Fibroblast of upper back skin (primary cell): Measurements from ENCODE around the gene ANKRD55.
A peak's percentile ranks its signal among the peaks of the same experiment; 100 is the strongest.
"Not testable (repeated sequence)": the region's sequence is repeated elsewhere in the genome, so short reads cannot be mapped to it uniquely, and the experiment has no call there.

Experiments used
- DNase-seq: peaks from one replicate; pipeline ENCODE4 v3.0.0-alpha.2; 2013

The ANKRD55 gene

DNA sequence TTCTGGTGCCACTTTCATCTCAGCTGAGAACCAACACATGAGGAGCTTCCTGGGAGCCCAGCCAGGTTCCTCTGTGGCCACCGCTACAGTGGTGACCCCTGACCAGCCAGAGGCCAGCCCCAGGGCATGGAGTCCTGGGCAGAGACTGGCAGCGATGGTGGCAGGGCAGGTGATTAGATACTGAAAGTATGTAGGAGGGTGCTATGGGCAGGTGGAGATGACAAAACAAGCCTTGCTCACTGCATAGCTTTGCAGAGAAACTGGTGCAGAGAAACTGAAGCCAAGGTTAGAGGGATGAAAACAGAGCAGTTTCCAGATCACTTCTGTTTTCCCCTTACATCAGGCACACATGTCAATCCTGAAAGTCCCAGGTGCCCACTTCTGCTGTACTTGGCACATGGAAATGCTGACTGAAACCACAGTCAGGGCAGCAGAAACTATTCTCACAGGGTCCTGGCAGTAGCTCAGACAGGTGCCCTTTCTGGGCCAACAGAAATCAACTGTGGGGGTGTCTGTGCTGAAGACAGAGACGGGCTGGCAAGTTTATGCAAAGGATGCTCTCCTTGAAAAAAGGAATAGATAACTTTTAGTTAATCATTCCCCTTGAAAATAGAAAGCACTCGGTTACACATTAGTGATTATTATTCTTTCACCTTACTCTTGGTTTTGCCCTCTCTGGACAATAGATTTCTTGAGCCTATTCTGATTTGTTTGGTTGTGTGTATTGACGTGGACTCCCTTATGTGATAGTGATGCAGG is 90.3 kb downstream of the ANKRD55 start:
- DNase-seq = no peak

- no peak for DNase-seq
Measured at GRCh38 chr5:56142233-56142613, 90.9 kb downstream of the ANKRD55 start.

DNA sequence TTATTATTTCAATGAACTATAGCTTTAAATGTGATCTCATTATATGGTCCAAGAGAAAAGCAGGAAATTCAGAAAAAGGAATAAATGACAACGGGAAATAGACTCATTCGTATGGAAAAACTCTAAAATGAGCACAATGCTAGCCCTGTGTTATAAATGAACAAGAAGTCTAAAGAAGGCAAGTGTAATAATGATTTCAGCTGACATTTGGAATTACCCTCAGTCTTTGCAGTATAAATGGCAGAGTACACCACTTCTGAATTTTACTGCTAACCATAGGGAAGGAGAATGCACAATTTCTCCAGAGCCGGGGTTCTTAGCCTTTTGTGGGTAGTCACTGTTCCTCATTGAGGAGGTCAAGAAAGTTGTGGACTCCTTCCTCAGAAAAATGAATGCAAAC is 93.1 kb downstream of the ANKRD55 start:
- no peak for DNase-seq

- DNase-seq = no peak
Measured at GRCh38 chr5:56130664-56131063, 102.5 kb downstream of the ANKRD55 start.

- DNase-seq = no peak
Measured at GRCh38 chr5:56129288-56129687, 103.8 kb downstream of the ANKRD55 start.

DNA sequence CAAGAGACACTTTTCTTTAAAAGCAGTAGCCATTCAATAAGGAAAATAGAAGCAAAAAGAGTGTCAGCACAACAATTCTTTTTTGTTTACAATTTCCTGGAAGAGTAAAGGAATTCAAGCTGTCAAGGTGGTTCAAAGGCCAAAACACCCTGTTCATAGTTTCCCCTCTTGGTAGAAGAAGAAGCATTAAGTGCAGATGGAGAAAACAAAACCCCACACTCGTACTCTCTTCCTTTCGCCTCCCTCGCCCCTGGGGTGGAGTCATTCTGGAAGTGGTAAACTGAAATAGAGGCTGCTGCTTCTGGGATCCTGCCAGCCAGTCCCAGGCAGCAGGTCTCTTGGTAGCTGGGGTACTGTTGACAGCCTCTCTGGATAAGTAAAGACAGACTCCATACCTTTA is 105.0 kb downstream of the ANKRD55 start:
- DNase-seq = no peak

- DNase-seq = peak; percentile 47
Measured at GRCh38 chr5:56126487-56127179, 106.5 kb downstream of the ANKRD55 start.

DNA sequence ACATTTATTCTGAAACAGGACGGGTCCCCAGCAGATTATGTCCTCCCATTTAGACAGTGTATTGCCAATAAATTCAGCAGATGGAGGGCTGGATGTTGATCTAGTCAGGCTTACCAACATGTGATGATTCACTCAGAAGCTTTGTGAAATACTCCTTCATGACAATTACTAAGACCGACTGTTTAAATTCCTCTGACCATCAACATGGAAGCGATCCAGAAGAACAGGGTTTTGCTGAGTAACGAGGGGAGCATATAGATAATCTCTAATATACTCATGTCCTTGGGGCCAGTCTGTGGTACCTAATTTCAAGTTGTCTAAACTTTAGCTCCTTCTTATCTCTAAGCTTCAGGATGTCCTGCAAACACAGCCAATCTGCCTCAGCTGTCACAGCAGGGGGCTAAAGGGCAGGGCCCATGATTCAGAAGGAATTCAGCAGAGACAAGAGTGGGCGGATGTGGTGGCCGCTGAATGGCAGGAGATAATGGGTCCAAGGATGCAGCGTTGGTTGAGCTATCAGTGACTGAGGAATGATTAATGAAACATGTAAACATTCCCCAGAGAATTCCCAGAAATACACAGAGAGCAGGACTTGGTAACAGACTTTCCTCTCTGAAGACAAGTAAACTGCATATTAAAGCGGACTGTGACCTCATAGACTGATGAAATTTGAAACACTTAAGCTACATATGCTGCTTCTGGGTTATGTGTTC is 109.4 kb downstream of the ANKRD55 start:
- DNase-seq = peak; percentile 99

GRCh38 chr5:56122360-56122985 is 110.7 kb downstream of the ANKRD55 start:
- not testable (repeated sequence) for DNase-seq

DNA sequence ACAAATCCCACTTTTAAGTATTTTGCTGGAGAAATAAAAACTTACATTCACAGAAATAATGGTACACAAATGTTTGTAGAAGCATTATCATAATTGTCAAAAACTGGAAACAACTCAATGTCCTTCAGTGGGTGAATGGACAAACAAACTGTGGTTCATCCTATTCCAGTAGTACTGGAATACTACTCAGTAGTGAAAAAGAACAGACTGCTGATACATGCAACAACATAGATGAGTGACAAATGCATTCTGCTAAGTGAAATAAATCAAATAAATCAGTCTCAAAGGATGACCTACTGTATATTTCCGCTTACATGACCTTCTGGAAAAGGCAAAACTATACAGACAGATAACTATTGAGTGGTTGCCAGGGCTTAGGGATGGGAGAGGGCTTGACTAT is 114.1 kb downstream of the ANKRD55 start:
- DNase-seq = no peak

DNA sequence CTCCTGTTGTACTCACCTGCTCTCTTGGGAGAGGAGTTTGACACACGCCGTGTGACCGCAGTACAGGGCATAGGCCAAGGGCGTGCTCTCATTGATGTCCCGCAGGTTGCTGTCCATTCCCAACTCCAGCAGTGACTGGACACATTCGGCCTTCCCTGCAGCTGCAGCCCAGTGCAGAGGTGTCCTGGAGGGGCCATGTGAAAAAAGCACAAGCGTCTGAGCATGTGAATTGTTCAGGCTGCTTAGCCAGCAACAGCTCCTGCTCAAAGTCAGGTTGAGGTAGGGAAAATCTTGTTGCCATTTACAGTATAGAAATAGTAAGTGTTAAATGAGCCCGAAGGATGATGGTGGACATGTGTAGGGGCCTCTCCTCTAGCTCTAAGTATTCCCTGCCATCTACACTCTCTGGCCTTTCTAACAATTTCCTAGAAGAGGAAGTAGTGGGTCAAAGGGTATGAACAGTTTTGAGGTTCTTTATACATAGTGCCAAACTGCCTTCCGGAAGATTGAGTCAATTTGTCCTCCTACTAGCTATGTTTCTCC is 116.5 kb downstream of the ANKRD55 start:
- no peak for DNase-seq

DNA sequence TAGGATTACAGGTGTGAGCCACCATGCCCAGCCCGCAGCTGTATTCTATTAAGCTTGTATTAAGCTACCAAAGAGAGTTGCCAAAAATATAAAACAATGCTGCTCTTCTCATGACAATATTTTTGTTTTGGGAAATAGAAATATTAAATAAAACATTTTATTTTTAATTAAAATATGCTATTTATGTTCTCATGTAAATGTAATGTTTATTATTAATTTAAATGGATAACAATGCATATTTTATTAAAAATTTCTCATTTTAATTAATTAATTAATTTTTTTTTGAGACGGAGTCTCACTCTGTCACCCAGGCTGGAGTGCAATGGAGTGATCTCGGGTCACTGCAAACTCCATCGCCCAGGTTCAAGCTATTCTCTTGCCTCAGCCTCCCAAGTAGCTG is 117.5 kb downstream of the ANKRD55 start:
- DNase-seq = no peak

DNA sequence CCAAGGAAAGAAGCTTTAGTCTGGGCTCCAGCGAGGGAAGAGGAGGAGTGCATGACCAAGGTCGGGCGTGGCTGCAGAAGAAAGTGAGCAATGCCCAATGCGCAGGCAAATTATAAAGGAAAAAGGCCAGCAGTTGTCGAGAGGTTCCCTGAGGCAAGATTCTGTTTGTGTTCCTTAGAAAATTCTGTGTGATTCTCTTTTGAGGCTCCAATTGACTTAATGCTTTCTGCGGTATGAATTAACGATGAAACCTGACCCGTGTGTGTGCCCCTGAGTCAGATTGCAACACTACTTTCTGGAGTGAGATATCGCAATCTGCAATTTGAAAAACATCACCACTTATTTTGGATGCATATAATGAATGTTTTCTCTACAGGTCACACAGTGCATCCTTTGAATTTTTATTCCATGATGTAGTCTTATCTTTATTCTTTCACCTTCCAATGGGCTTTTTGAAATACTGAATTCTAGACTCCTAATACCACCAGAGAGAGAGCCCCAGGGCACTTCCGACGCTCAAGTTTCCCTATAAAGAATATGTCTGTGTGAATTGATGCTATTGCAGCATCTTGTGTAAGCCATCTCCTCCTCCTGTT is 120.5 kb downstream of the ANKRD55 start:
- no peak for DNase-seq

DNA sequence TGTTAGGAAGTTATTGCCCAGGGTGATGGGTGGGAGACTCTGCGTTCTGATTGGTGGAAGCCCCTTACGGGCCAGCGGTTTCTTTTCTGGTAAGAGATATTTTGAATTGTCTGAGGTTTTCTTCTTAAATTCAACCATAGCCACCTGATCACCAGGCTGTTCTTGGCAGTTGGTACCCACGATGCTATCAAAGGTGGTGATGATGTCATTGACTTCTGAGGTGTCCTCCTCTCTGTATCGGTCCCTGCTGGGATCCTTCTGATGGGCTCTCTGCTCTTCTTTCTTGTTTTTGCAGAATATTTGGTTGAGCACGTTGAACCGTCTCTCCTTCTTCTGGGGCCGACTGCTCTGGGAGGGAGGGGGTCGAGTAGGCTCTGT is 121.7 kb downstream of the ANKRD55 start:
- DNase-seq = no peak

DNA sequence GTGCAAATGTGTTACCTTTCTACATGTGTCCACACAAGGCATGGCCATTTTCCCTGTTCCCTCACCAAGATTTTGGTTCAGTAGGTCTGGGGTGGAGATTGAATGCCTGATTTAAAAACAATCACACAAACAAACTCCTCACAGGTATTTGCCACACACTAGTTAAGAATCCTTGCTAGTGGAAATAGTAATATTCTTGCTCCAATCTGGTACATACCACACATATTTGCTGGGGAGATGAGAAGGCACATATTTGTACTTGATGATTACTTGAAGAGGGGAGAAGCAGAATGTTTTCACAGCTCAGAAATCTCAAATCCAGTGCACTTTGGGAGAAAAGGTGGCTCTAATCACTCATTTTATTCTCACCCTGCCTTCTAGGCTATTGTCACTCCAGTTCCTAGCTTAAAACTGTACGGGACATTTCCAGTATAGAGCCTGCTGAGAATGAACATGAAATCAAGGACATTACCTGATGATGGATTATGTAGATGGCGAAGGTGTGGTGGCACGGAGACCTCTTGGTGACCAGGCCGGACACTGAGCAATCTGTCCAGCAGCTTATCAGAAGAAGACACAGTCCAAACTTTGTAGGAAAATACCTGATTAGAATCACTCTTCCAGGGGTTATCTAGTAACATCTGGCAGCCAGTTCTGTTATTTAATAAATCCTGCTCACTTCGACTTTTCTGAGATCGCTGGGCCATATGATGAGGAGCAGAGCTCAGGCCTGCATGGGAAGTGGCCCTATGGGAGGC is 122.3 kb downstream of the ANKRD55 start:
- DNase-seq = peak; percentile 70

GRCh38 chr5:56108246-56108645 is 124.9 kb downstream of the ANKRD55 start:
- no peak for DNase-seq

- no peak for DNase-seq
Measured at GRCh38 chr5:56106837-56107236, 126.3 kb downstream of the ANKRD55 start.

DNA sequence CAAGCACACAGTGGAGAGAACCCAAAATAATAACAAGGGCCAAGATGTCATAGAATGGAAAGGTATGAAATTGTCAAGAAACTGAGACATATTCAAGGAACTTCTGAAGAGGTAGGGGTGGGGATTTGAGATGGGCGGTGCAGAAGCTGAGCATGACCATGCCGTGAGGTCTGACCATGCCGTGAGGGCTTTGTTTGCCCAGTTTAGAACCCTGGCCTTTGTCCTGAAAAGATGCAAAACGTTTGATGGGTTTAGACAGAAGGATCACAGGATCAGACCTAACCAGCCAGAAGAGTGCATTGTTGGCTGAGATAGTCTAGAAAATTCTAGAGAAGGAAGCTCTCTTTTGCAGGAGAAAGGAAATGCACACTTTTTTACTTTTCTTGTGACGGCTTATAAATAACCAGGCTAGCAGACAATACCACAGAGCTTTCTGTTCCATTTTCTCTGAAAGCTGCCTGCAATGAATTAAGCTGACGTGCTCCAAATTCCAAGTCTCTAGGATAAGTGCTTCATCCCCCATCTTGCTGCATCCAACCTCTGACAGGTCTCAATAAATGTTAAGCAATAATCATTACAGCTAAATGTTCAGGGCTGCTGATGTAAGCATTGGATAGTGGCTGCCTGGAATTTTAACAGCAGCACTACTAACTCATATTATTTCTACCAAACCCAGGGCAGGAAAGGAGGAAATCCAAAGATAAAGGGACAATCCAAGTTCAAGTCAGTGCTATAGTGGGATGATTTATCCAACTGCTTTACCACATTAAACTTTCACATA is 127.4 kb downstream of the ANKRD55 start:
- DNase-seq = peak; percentile 89

DNA sequence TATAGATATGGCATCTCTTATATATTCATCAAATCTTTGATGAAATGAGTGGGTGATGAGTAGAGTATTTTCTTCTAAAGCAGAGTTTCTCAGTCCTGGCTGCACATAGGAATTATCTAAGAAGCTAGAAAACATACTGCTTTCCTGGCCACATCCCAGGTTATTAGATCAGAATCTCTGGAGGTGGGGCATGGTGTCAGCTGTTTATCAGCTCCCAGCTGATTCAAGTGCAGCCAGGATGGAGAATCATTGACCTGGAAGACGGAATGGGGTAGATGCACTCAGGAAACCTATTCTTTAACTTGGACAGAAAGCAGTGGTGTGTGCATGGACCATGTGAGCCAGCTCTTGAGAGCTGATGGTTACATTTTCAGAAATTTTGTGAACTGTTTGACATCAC is 130.2 kb downstream of the ANKRD55 start:
- DNase-seq = no peak

DNA sequence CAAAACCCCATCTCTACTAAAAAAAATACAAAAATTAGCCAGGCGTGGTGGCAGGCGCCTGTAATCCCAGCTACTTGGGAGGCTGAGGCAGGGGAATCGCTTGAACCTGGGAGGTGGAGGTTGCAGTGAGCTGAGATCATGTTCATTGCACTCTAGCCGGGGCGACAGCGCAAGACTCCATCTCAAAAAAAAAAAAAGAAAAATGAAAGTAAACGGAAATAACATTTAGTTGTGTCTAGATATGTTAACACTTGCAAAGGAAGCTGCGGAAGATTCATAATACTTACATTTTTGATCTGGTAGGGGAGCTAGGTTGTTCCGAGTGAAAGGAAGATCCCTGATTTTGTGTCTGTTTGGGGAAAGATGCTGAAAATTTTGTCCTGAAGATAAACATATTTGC is 130.9 kb downstream of the ANKRD55 start:
- not testable (repeated sequence) for DNase-seq

DNA sequence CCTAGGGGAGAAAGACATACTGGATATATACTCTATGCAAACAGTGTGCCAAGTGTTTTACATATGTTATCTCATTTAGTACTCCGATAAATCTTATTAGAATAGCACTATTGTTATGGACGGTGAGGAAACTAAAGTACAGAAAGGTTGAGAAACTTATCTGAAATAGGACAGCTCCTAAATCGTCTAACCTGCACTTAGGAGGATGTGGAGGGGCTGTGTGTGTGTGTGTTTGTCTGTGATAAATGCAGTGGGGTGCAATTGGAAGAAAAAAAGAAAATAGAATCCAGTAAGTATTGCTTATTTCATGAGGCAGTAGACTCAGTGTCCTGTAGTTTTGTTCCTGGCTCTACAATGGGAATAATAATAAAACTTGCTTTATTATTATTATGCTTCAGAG is 131.9 kb downstream of the ANKRD55 start:
- DNase-seq = no peak
